ENCODE measurements around the gene CCR7.

CCR7 gene

DNA sequence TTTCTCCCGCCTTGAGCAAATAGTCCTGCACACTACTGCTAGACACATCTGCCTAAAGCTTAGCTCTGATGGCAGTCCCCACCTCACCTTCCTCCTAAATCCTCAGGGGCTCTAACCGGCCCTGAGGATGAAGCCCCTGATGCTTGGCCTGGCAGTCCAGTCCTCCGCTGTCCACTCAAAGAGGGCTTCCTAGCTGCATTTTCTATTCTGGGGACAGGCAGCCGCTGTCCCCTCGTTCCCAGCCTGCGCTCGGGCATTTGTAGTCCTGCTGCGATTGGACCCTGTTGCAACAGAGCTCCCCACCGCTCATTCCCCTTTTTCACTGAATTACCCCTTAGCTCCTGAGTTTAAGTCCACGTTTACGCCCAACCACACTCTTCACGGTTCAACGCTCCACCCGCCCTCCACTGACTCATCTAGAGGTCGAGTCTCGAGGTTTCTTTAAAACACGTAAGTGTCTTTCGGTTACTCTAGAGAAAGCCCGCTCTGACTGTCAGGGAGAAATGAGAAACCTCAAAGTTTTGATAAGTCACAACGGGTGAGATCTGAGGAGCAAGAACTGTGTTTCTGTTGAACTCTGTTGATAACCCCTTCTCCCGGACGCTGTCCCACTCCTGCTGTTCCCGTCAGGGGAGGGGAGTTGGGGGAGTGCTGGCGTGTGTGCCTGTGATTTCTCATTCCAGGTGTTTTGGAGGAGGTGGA, 4.5 kb downstream of the CCR7 start:
- no peak for DNase-seq

DNA sequence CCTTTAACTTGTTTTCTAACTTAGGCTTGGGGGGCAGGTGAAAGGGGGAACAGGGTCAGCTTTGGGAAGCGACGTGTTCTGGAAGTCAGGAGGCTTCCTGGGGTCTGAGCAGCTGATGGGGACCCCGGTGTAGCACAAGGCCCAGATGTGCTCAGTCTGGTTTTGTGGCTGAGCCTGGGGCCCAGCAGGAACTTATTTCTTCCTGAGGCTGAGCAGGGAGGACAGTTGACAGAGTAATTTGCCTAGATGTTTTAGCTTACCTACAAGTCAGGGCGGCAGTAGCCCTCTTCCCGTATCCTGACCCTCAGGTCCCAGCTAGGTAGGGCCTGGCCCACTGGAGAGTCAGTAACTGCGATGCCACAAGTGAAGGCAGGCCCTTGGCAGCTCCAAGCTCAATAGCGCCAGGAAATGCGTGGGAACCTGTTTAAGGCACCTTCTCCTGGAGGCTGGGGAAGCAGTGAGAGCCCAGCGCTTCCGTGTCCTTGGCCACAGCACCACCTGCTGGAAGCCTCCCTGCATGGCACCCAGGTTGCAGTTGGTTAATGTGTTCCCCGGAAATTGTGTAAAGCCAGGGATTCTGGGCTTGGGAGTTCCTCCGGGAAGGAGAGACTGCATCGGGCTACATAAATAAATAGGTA, 5.2 kb downstream of the CCR7 start:
- peak; percentile 83 for DNase-seq

DNA sequence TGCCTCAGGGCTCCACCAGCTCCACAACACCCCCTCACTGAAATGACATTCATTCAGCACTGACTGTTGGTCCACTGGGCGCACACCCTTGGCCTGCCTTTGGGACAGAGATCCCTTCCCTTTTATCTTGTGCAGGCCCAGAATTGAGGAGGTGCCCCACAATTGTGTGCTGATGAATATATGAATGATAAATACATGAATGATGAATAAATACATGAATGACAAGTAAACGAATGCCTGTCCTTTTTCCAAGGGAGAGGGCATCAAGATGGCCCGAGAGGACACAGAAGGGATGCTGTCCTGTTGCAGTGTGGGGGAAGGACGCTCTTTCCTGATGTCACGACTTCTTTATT, 5.7 kb downstream of the CCR7 start:
- DNase-seq, result no peak

DNA sequence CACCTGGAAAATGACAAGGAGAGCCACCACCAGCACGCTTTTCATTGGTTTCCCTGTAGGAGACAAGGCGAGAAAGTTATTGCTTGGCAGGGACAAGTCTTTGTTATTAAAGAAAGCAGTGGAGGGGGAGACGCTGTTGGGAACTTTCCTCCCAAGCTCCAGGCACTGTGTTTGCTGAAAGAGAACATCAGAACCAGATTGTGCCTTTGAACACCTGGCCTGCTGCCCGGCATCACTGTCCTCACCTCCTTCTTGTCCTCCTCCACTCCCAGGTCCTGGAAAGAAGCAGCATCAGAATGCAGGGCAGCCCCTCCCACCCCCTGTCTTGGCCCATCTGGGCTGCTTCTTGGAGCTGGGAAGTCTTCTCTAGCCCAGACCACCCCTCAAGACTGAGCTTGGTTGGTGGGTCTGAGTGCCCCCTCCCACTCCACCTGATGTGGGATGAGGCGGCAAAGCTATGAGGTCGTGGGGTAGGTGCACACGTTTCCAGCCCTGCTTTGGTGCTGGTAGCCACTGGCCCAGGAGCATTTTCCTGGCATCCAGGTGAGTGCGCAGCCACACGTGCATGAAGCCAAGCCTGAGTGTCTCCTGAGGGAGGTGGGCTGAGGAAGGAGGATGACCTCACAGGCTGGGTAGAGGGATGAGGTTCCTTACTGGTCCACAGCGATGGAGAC, 6.2 kb downstream of the CCR7 start:
- DNase-seq, result no peak

DNA sequence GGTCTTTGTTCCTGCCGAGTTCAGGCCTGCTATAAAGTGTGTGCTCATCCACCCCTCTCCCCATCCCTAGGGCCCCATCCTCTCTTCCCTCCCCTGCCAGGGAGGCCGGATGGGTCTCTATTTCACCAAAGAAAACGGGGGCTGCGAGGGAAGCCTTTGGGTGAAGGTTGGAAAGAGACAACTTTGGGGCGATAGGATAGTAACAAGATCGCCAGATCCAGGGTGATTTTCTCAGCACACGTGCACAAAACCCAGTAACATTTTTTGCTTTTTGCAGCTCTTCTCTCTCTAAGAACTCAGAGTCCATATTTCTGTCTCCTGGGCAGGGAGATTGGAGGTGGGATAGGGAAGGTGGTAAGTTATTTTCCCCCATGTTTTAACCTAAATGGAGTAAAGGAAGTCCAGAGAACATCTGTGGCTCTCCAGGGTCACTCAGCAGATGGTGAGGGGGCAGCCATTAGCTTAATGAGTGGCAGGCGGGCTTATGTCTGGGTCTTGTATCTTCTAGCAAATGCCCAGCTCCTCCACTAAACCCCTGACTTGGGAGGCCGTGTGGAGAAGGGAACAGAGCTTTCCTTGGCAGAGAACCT, 6.9 kb downstream of the CCR7 start:
- no peak for DNase-seq

DNA sequence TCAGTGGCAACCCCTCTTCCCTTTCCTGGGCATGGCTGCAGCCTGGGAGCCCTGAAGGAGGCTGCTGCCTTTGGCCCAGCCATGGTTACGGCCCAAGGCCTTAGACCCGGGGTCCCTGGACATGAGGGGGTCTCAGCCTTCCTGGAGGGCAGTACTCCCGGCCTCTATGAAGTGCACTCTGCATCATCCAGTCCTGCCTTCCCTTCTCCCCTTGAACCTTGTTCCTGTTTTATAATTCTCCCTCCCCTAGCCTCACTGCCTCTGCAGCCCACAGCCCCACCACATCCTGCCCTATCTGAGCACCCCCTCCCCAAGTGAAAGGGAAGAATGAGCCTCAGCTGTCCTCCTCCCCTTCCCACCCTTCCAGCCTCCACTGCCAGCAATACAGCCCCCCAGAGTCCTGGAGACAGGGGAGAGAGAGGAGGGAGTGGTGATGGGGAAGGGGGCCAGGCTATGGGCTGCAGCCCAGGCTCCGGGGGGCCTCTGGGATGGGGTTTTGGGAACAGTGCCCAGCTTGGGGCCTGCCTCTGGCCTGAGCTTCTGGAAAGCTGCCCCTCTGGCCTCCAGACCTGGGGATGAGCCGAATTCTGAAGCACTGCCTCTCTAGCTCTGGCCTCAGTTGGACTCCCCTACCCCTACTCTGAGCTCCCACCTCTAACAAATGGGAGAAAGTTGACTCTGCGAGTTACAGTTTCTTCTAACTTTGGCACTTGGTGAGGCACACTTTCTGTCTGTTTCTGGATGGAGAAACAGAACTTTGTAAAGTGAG, 7.6 kb downstream of the CCR7 start:
- no peak for DNase-seq

DNA sequence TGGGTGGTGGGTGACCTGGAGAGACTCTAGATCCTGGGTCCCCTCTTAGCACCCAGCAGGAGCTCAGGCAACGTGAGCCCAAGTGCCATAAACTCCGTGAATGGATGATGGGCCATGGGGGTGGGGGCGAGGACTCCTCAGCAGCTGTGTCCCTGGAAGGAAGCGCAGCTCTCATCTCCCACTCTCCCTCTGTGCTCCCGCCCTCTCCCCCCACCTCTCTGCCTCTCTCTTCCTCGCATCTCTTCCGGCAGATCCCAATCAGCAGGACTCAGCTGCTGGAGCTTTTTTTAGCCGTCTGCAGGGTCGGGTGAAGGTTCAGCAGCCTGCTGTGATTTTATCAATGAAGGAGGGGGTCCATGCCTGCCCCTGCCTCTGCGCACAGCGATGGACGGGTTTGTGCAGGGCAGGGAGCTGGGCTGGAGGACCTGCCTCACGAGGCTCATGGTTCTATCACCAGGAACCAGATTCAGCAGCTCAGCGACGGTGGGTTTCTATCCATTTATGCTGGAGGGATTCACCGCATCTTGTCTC, 8.3 kb downstream of the CCR7 start:
- DNase-seq, result no peak

DNA sequence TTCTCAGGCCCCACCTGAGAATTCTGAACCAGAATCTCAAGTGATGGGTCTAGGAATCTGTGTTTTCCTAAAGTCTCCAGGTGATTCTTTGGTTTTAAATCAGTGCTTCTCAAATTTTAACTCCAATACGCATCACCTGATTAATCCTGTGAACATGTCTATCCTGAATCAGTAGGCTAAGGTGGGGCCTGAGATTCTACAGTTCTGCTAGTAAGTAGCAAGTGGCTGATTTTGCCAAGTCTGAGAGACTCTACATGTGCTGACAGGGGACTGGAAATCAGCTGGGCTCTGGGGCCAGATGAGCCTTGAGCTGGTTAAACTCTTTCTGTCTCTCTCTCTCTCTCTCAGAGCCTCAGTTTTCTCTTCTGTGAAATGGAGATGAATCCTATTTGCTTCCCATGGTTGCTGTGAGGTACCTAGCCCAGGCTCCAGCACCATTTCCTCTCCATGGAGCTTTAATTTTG, 9.0 kb downstream of the CCR7 start:
- no peak for DNase-seq

DNA sequence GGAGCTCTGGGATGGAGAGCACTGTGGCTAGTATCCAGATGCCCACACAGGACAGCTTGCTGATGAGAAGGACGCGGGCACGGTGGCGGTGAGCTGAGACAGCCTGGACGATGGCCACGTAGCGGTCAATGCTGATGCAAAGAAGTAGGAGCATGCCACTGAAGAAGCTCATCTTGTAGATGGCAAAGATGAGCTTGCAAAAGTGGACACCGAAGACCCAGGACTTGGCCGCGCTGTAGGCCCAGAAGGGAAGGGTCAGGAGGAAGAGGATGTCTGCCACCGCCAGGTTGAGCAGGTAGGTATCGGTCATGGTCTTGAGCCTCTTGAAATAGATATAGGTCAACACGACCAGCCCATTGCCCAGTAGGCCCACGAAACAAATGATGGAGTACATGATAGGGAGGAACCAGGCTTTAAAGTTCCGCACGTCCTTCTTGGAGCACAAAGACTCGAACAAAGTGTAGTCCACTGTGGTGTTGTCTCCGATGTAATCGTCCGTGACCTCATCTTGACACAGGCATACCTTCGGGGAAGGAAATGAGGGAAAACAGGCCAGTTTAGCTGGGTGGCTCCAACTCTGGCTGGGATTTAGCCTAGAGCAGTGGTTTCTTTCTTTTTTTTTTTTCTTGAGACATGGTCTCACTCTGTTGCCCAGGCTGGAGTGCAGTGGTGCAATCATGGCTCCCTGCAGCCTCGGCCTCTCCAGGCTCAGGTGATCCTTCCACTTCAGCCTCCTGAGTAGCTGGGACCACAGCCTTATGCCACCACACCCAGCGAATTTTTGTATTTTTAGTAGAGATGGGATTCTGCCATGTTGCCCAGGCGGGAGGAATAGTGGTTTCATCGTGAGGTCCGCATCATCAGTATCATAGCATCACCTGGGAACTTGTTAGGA, 9.7 kb downstream of the CCR7 start:
- no peak for DNase-seq

DNA sequence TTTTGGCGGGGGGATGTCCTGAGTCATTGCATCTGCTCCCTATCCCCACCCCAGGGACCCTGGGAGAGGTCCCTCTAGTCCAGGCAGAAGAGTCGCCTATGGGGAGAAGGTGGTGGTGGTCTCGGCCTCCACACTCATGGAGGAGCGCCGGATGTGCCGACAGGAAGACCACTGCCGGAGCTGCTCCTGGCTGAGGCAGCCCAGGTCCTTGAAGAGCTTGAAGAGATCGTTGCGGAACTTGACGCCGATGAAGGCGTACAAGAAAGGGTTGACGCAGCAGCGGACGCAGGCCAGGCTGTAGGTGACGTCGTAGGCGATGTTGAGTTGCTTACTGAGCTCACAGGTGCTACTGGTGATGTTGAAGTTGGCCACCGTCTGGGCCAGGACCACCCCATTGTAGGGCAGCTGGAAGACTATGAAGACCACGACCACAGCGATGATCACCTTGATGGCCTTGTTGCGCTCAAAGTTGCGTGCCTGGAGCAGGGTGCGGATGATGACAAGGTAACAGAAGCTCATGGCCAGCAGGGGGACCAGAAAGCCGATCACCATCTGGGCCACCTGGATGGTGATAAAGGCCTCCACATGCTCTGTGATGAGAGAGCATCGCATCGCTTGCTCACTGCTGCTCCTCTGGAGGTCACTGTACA, 10.5 kb downstream of the CCR7 start:
- DNase-seq, result no peak

DNA sequence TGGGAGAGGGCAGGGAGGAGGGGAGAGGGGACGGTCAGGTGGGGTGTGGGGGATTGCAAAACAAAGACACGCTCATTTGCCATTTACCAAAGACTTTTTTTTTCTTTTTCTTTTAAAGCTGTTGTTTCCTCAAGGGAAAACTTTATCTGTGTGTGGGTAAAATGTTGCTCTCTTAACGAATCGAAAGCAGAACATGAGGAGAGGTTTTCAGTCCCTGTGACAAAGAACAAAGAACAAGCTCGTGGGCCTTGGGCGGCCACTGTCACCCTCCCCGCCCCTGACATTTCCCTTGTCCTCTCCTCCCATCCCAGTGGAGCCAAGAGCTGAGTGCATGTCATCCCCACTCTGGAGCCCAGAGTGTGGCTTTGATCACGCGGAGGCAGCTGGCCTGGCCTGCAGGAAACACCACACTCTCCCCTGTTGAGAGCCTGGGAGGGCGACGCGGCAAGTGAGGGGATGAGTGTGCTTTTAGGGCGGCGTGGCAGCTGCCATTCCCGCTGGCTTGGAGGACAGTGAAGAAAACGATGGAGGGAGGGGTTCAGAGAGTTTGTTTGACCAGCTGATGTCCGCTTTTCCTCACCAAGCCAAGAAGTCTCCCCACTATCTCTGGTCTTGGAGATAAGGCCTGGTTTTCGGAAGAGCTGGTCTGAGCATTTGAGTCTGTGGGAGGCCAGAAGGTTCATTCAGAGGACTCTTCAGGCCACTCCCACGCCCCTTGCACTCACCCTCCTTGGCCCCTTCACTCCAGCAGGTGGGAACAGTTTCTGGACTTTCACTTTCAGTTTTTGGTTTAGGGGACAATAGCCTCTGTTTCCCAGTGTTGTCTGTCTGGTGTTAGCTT, 11.4 kb downstream of the CCR7 start:
- no peak for DNase-seq

DNA sequence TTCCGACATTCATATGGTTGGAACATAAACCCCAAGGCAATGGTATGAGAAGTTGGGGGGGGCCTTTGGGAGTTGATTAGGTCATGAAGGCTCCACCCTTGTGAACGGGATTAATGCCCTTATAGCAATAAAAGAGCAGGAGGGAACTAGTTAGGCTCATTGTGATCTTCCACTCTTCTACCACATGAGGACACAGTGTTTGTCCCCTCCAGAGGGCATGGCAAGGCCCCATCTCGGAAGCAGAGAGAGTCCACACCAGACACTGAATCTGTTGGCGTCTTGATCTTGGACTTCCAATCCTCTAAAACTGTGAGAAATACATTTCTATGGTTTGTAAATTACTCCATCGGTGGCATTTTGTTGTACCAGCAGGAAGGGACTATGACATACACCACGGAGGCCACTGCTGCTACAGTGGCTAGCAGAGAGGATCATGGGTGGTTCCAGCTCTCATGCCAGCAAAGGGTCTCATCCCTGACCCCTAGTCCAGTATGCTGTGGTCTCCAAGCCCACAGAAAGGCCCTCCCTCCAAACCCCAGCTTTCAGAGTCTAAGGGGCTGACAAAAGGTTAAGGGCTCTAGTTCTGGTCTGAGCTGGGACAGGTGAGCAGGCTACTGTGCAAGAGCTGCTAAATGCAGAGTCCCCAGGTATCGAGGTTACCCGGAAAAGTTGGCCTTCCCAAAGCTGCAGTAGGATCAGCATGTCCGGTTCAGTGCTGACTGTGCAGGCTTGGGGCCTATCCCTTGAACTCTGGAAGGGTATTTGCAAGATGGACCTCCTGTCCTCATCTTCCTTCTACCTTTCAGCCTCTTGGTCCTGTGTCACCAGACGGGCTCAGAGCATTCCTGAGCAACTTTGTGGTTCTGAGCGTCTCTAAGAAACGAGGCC, 12.2 kb downstream of the CCR7 start:
- DNase-seq, result no peak

DNA sequence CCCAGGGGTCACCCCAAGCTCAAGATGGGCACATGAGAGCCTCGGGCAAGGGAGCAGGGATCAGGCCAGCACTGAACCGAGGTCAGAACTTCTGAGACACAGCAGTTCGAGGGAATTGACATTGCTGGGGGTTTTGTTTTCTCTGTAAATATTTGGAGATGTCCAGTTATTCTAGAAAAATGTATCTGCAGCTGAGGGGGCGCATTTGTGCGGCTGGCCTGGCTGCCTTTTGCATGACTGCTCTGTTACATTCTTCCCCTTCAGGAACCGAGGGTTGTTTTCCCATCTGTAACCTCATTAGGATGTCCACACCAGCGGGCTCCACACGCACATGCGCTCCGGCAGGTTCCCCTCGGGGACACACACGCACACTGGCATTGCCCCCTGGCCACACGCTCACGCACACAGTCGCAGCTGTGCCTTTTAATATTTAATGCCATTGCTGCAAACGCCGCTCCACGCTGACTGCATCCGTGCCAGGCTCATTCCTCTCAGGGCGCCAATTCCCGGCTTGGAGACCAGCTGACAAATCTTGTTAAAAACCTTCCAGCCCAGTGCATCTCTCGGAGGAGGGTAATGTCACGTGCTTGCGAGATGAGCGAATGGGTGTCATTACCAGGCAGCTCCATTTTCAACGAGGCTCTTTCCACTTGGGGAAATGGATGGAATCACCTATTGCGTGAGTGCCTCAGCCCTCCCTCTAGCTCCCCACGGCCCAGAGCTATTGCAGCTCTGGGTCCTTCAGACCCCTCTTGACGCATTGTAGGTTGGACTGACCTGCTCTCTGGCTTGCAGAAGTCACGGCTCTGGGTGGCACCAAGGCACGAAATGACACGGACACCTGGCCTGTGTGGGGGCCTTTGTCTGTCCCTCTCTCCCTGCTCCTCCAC, 13.1 kb downstream of the CCR7 start:
- DNase-seq, result peak; percentile 91

DNA sequence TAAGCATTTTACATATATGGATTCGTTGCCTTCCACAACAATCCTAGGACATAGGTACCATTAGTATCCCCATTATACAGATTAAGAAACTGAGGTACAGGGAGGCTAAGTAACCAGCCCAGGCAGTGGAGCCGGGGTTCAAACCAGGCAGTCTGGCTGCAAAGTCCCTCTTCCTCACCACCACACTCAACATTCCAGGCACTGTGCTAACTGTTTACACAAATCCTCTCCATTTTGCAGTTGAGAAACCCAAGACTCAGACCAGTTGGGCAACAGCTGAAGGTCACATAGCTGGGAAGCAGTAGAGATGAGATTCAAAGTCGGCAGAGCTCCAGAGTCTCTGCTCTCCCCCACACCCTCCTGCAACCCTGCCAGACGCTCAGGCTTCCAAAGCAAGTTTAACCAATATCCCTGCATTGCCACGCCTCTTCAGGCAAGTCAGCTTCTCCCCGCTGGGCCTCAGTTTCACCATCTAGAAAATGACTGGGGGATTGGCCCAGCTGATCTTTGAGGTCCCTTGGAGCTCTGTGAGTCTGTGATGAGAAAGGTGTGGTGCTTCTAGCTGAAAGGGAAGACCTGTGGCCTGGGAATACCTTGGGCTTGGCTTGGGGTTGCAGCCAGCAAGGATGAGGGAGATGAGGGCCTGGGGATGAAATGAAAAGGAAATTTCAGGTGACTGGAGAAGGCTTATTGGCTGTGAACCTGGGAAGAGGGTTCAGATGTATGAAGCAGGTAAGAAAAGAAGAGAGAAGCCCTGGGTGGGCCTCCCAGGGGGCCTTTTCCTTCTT, 14.0 kb downstream of the CCR7 start:
- DNase-seq, result peak; percentile 93

DNA sequence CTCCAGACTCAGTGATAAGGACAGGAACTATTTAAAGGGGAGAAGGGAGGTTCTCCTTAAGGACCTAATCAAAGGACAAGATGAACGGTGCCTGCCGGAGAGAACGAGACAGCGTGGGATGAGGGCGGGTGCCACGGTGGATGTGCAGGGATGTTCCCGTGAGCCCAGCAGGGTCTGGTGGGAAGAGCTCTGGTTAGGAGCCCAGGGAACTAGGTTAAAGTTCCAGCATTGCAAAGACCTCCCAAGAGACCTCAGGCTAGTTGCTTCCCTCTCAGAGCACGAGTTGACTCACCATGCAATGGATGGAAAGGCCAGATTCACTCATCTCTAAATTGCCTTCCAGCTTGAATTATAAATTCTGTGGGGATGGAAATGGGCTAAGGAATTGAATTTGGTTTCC, 14.7 kb downstream of the CCR7 start:
- DNase-seq, result no peak

DNA sequence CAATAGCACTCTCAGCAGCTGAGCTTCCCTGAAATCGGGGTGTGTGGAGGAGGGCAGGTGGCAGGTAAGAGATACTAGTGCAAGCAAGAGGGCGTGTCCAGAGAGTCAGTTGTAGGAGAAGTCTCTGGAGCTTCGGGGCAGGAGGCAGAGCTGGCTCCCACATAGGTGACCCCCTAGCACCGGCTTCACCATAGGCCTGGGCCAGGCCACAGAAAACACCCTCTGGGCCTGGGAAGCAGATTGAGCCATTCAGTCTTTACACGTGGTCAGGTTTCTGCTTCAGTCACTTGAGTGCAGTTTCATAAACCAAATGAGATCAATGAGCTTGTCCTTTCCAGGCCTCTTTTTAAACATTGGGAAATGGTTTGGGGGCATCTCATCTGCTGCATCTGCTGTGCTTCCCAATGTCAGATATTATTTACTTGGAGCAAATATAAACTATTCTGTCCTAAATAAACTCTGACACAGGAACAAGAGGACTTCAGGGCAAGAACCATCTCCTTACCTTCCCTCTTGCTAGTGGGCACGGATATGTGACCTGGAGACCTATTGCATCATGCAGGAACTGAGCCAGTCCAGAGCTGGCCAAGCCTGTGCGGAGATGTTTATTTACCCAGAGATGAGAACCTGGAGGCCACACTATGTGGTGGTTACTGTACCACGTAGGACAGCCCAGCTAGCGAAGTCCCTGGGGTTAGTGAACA, 16.1 kb downstream of the CCR7 start:
- peak; percentile 40 for DNase-seq

All from amniotic stem cell (primary cell).